ENCODE data around the gene DET1. TPM values are rescaled to one million over a fixed set of nuclear protein-coding genes. Genes with fewer than 3 reads are reported as not detected.

The DET1 gene
- total RNA-seq, 3 donors from 2014 or later (not counting 1 experiment from before 2014, with no cell fraction given): 3.9 to 5.8 (median 5.2) TPM

DNA sequence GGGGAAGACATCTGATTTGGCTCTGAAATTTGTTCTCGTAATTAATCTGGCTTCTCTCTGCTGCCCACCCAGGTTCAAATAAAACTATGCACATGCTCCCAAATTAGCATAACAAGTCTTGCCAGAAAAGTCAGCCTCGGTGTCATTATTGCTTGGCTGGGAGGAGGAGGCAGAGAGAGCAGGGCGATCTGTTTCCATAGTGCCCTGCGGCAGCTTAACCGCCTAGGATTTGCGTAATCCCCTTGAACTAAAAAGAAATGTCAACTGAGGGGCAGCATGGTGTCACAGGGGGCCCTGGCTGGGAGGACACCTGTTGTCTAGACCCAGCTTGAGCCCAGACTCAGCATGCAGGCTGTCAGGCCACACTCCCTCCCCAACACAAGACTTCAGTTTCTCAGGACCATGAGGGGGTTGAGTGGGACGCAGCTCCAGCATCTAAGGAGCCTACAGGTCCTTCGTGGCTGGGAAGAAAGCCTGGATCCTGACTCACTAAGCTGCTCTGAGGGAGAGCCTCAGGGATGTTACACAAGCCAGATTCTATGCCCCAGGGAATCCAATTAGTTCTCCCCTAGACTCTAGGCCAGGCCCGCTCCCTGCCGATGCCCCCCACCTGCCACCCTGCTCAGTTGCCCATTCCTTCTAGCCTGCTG, 61.7 kb downstream of the DET1 start:
- no peak overlapping the region for H3K4me3 ChIP-seq (ENCODE audit: low read length)
- peaks cover 4 to 7% of the 10 kb centered on the region in 2 donors for H3K4me1 Mint-ChIP-seq
- no peak for ATAC-seq
- H3K27ac ChIP-seq (ENCODE audit: low read length): no peak overlapping the region
- no peak overlapping the region for H3K4me3 Mint-ChIP-seq
- no peaks in the 10 kb centered on the region for H3K9me3 Mint-ChIP-seq
- TF ChIP-seq CTCF (IDR thresholded peaks at IDR 0.05): no peak
- H3K27me3 Mint-ChIP-seq (ENCODE audit: low read depth in 2 of 2): no peaks in the 10 kb centered on the region
- WGBS (ENCODE audit: insufficient coverage): 86% methylated on average over 10 of the region's 10 CpGs
- no peaks in the 10 kb centered on the region for H3K36me3 Mint-ChIP-seq
- H3K27ac Mint-ChIP-seq: no peak overlapping the region
- no peaks in the 10 kb centered on the region for H3K9me3 ChIP-seq (ENCODE audit: control insufficient read depth, insufficient read depth, low read length)
- DNase-seq: no peak
- no peaks in the 10 kb centered on the region for H3K27me3 ChIP-seq (ENCODE audit: control insufficient read depth, insufficient read depth, low read length)
- intact Hi-C loops (cut with micrococcal nuclease): no loop called here
- no peaks in the 10 kb centered on the region for H3K4me1 ChIP-seq (ENCODE audit: control insufficient read depth, insufficient read depth, low read length)
- H3K36me3 ChIP-seq (ENCODE audit: control insufficient read depth, insufficient read depth, low read length): no peaks in the 10 kb centered on the region

DNA sequence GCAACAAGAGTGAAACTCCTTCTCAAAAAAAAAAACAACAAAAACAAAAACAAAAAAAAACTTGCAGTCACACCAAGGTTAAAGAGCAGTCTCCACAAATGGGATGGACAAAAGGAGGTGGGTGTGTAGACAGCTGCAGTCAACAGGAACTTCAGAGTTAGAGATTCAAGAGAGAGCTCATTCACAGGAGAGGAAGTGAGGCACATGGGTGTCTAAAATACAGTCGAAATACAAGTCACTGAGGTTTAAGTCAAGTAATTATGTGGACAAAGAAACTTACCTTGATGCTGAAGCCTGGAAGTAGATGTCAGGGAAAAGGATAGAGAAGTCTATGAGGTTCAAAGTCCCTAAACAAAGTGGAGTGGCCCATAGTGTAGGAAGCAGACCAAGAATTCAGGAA, 64.2 kb downstream of the DET1 start:
- no peaks in the 10 kb centered on the region for H3K4me1 ChIP-seq (ENCODE audit: control insufficient read depth, insufficient read depth, low read length)
- no peak overlapping the region for H3K27ac ChIP-seq (ENCODE audit: low read length)
- Mint-ChIP-seq H3K9me3 (no peaks in the 10 kb centered on the region), H3K36me3 (no peaks in the 10 kb centered on the region), H3K4me1 (peaks cover 3% of the 10 kb centered on the region in 2 donors), H3K4me3 (no peak overlapping the region), H3K27me3 (ENCODE audit: low read depth in 2 of 2) (no peaks in the 10 kb centered on the region), H3K27ac (no peak overlapping the region)
- H3K9me3 ChIP-seq (ENCODE audit: control insufficient read depth, insufficient read depth, low read length): no peaks in the 10 kb centered on the region
- H3K4me3 ChIP-seq (ENCODE audit: low read length): no peak overlapping the region
- peaks cover 12% of the 10 kb centered on the region for H3K36me3 ChIP-seq (ENCODE audit: control insufficient read depth, insufficient read depth, low read length)
- H3K27me3 ChIP-seq (ENCODE audit: control insufficient read depth, insufficient read depth, low read length): no peaks in the 10 kb centered on the region
- intact Hi-C loops (cut with micrococcal nuclease): no loop called here
- ATAC-seq (no peak), DNase-seq (no peak)
- WGBS (ENCODE audit: insufficient coverage): 25% methylated on average over 1 of the region's 1 CpG
- no peak for TF ChIP-seq CTCF (IDR thresholded peaks at IDR 0.05)

- WGBS (ENCODE audit: insufficient coverage): 94% methylated on average over 8 of the region's 8 CpGs
- TF ChIP-seq CTCF (IDR thresholded peaks at IDR 0.05): no peak
- H3K4me1 ChIP-seq (ENCODE audit: control insufficient read depth, insufficient read depth, low read length): no peaks in the 10 kb centered on the region
- peaks cover 0 to 3% of the 10 kb centered on the region in 2 donors for H3K4me1 Mint-ChIP-seq
- intact Hi-C loops (cut with micrococcal nuclease): no loop called here
- H3K9me3 ChIP-seq (ENCODE audit: control insufficient read depth, insufficient read depth, low read length): no peaks in the 10 kb centered on the region
- H3K27me3 Mint-ChIP-seq (ENCODE audit: low read depth in 2 of 2): no peaks in the 10 kb centered on the region
- H3K36me3 Mint-ChIP-seq: no peaks in the 10 kb centered on the region
- no peak overlapping the region for H3K27ac ChIP-seq (ENCODE audit: low read length)
- DNase-seq: no peak
- no peak for ATAC-seq
- no peak overlapping the region for H3K27ac Mint-ChIP-seq
- H3K4me3 ChIP-seq (ENCODE audit: low read length): no peak overlapping the region
- H3K36me3 ChIP-seq (ENCODE audit: control insufficient read depth, insufficient read depth, low read length): peaks cover 17% of the 10 kb centered on the region
- no peaks in the 10 kb centered on the region for H3K9me3 Mint-ChIP-seq
- no peak overlapping the region for H3K4me3 Mint-ChIP-seq
- no peaks in the 10 kb centered on the region for H3K27me3 ChIP-seq (ENCODE audit: control insufficient read depth, insufficient read depth, low read length)
These were observed 65.5 kb downstream of the DET1 start for GRCh38 chr15:88480981-88481380.

DNA sequence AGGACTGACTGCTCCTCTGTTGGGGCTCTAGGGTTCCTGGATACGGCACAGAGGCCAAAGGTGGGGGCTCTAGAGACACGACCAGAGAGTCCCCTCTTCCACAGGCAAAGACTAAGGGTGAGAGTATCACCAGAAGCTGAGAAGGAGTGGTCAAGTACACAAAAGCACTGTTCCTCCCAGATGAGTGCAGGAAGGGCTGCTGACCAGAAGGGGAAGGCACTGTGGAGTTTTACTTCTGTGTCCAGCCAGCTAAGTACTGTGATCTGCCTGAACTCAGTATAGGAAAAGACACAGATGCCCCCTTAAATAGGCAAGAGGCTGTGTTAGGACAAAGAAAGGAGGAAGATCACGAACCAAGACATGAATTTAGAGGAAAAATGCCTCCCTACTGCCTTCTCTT, 67.3 kb downstream of the DET1 start:
- ATAC-seq: no peak
- intact Hi-C loops (cut with micrococcal nuclease): no loop called here
- H3K27ac Mint-ChIP-seq: no peak overlapping the region
- no peak overlapping the region for H3K27ac ChIP-seq (ENCODE audit: low read length)
- H3K36me3 Mint-ChIP-seq: no peaks in the 10 kb centered on the region
- no peaks in the 10 kb centered on the region for H3K27me3 Mint-ChIP-seq (ENCODE audit: low read depth in 2 of 2)
- WGBS (ENCODE audit: insufficient coverage): 93% methylated on average over 3 of the region's 3 CpGs
- H3K9me3 Mint-ChIP-seq: no peaks in the 10 kb centered on the region
- DNase-seq: no peak
- H3K4me1 ChIP-seq (ENCODE audit: control insufficient read depth, insufficient read depth, low read length): no peaks in the 10 kb centered on the region
- no peaks in the 10 kb centered on the region for H3K27me3 ChIP-seq (ENCODE audit: control insufficient read depth, insufficient read depth, low read length)
- no peak overlapping the region for H3K4me3 Mint-ChIP-seq
- no peak for TF ChIP-seq CTCF (IDR thresholded peaks at IDR 0.05)
- H3K4me1 Mint-ChIP-seq: peaks cover 0 to 3% of the 10 kb centered on the region in 2 donors
- H3K36me3 ChIP-seq (ENCODE audit: control insufficient read depth, insufficient read depth, low read length): peaks cover 26% of the 10 kb centered on the region
- H3K9me3 ChIP-seq (ENCODE audit: control insufficient read depth, insufficient read depth, low read length): no peaks in the 10 kb centered on the region
- no peak overlapping the region for H3K4me3 ChIP-seq (ENCODE audit: low read length)

Data from natural killer cell (primary cell).